ENCODE data around the gene TSR2. TPM values are rescaled to one million over a fixed set of nuclear protein-coding genes. Genes with fewer than 3 reads are reported as not detected.

The TSR2 gene
- polyA plus RNA-seq, 1 donor (not counting 4 experiments of a cell fraction or from before 2014, with no cell fraction given), result 21.5 TPM

GRCh38 chrX:54422168-54422567 is 18.0 kb upstream of the TSR2 start:
- Histone ChIP-seq H3K4me3 (ENCODE audit: control insufficient read depth in 2 of 3, extremely low read depth in 1 of 3, insufficient read depth in 2 of 3, low read depth in 1 of 3, low read length in 3 of 3) (no peak overlapping the region), H2AFZ (ENCODE audit: control insufficient read depth, low read length) (no peak overlapping the region), H3K9me1 (ENCODE audit: control insufficient read depth, extremely low read depth, insufficient read depth, low read length) (no peaks in the 10 kb centered on the region), H3K27me3 (ENCODE audit: control insufficient read depth, extremely low read depth, insufficient read depth, low read length) (no peaks in the 10 kb centered on the region), H3K79me2 (ENCODE audit: control insufficient read depth, insufficient read depth, low read length) (no peaks in the 10 kb centered on the region), H3K9me3 (ENCODE audit: control insufficient read depth, low read depth, low read length) (no peaks in the 10 kb centered on the region), H4K20me1 (ENCODE audit: control insufficient read depth, extremely low read depth, insufficient read depth, low read length) (no peaks in the 10 kb centered on the region), H3K4me2 (ENCODE audit: control insufficient read depth, extremely low read depth, insufficient read depth, low read depth, low read length) (no peak overlapping the region), H3K4me1 (ENCODE audit: control insufficient read depth, extremely low read depth, insufficient read depth, low read length) (no peaks in the 10 kb centered on the region), H3K36me3 (ENCODE audit: control insufficient read depth in 2 of 2, extremely low read depth in 1 of 2, insufficient read depth in 2 of 2, low read length in 2 of 2) (no peaks in the 10 kb centered on the region), H3K27ac (ENCODE audit: control insufficient read depth, insufficient read depth, low read length) (no peak overlapping the region), H3K9ac (ENCODE audit: control insufficient read depth, extremely low read depth, insufficient read depth, low read length) (no peak overlapping the region)
- dilution Hi-C loops (cut with MboI; ENCODE audit: extremely low pct_ligation_motif_present, low sequenced_read_pairs), result no loop called here
- TF ChIP-seq EZH2 (IDR thresholded peaks at IDR 0.05; ENCODE audit: low read length) (no peak), CTCF (optimal IDR thresholded peaks at IDR 0.05 in 1 of 3, IDR thresholded peaks at IDR 0.05 in 1 of 3, conservative IDR thresholded peaks at IDR 0.05 in 1 of 3; ENCODE audit: extremely low read depth in 1 of 3, insufficient read depth in 2 of 3, low read length in 3 of 3) (no peak)
- FAIRE-seq (no peak), DNase-seq (ENCODE audit: low read depth, low spot score) (no peak)

- FAIRE-seq, result no peak
- Histone ChIP-seq H4K20me1 (ENCODE audit: control insufficient read depth, extremely low read depth, insufficient read depth, low read length) (no peaks in the 10 kb centered on the region), H3K4me3 (ENCODE audit: control insufficient read depth in 2 of 3, extremely low read depth in 1 of 3, insufficient read depth in 2 of 3, low read depth in 1 of 3, low read length in 3 of 3) (no peak overlapping the region), H3K27me3 (ENCODE audit: control insufficient read depth, extremely low read depth, insufficient read depth, low read length) (no peaks in the 10 kb centered on the region), H3K27ac (ENCODE audit: control insufficient read depth, insufficient read depth, low read length) (no peak overlapping the region), H3K79me2 (ENCODE audit: control insufficient read depth, insufficient read depth, low read length) (no peaks in the 10 kb centered on the region), H3K4me2 (ENCODE audit: control insufficient read depth, extremely low read depth, insufficient read depth, low read depth, low read length) (no peak overlapping the region), H3K9ac (ENCODE audit: control insufficient read depth, extremely low read depth, insufficient read depth, low read length) (no peak overlapping the region), H3K9me3 (ENCODE audit: control insufficient read depth, low read depth, low read length) (no peaks in the 10 kb centered on the region), H2AFZ (ENCODE audit: control insufficient read depth, low read length) (no peak overlapping the region), H3K9me1 (ENCODE audit: control insufficient read depth, extremely low read depth, insufficient read depth, low read length) (no peaks in the 10 kb centered on the region), H3K36me3 (ENCODE audit: control insufficient read depth in 2 of 2, extremely low read depth in 1 of 2, insufficient read depth in 2 of 2, low read length in 2 of 2) (no peaks in the 10 kb centered on the region), H3K4me1 (ENCODE audit: control insufficient read depth, extremely low read depth, insufficient read depth, low read length) (no peaks in the 10 kb centered on the region)
- DNase-seq (ENCODE audit: low read depth, low spot score), result no peak
- TF ChIP-seq EZH2 (IDR thresholded peaks at IDR 0.05; ENCODE audit: low read length) (no peak), CTCF (optimal IDR thresholded peaks at IDR 0.05 in 1 of 3, IDR thresholded peaks at IDR 0.05 in 1 of 3, conservative IDR thresholded peaks at IDR 0.05 in 1 of 3; ENCODE audit: extremely low read depth in 1 of 3, insufficient read depth in 2 of 3, low read length in 3 of 3) (peak in 1 of 3 experiments; percentile 34)
- dilution Hi-C loops (cut with MboI; ENCODE audit: extremely low pct_ligation_motif_present, low sequenced_read_pairs), result no loop called here
Observed at GRCh38 chrX:54423161-54423888, 16.9 kb upstream of the TSR2 start.
